HepG2 (cell line): ENCODE measurements around the gene PTPRF. TPM values are rescaled to one million over a fixed set of nuclear protein-coding genes. Genes with fewer than 3 reads are reported as not detected.

Experiments
- ESRRA ChIP-seq: sonication (generic); formaldehyde crosslinking; IDR thresholded peaks from 2 replicates; pipeline ENCODE4 v1.5.1; 2020; ENCODE audit warnings: mild to moderate bottlenecking, low read depth, missing genetic modification reagents
- GABPB1 ChIP-seq: IDR thresholded peaks from 2 replicates; pipeline ENCODE4 v1.6.1; 2016; ENCODE audit warnings: mild to moderate bottlenecking, missing genetic modification reagents, moderate library complexity, missing compliant biosample characterization
- PTBP1 ChIP-seq: fragments of 200-400 bp; formaldehyde crosslinking; IDR thresholded peaks from 2 replicates; pipeline ENCODE4 v1.6.1; 2018; ENCODE audit warnings: low read length, low read depth; ENCODE audit not compliant: poor library complexity, severe bottlenecking
- SIN3A ChIP-seq: IDR thresholded peaks from 2 replicates; pipeline ENCODE4 v1.6.1; 2011; ENCODE audit warnings: low read depth, mild to moderate bottlenecking, control low read depth, low read length, borderline replicate concordance
- TIGD3 ChIP-seq: sonication (generic); formaldehyde crosslinking; IDR thresholded peaks from 2 replicates; pipeline ENCODE4 v1.5.1; 2020; ENCODE audit warnings: mild to moderate bottlenecking, missing genetic modification reagents, borderline replicate concordance
- ZBTB20 ChIP-seq: sonication (generic); formaldehyde crosslinking; IDR thresholded peaks from 2 replicates; pipeline ENCODE4 v1.8.1; 2023; ENCODE audit warnings: missing genetic modification reagents, low read depth, mild to moderate bottlenecking, borderline replicate concordance
- ZNF281 ChIP-seq: sonication (generic); formaldehyde crosslinking; IDR thresholded peaks from 2 replicates; pipeline ENCODE4 v1.4.0; 2020; ENCODE audit warnings: missing genetic modification reagents, borderline replicate concordance
- ZNF446 ChIP-seq: sonication (generic); formaldehyde crosslinking; IDR thresholded peaks from 2 replicates; pipeline ENCODE4 v1.5.0; 2020; ENCODE audit warnings: mild to moderate bottlenecking, missing genetic modification reagents
- ZNF543 ChIP-seq: sonication (generic); formaldehyde crosslinking; IDR thresholded peaks from 2 replicates; pipeline ENCODE4 v1.4.0; 2020; ENCODE audit warnings: mild to moderate bottlenecking, missing genetic modification reagents
- ZSCAN20 ChIP-seq: sonication (generic); formaldehyde crosslinking; IDR thresholded peaks from 2 replicates; pipeline ENCODE4 v1.4.0; 2020; ENCODE audit warnings: missing genetic modification reagents, mild to moderate bottlenecking, borderline replicate concordance
- polyA plus RNA-seq, 8 experiments: library from polyadenylated mRNA; depleted of rRNA in 3 of 8; stranded (reverse) in 7 of 8; unstranded in 1 of 8; fragments of >200 nt; fragmentation: Illumina TruSeq in 4 of 8; extraction: Trizol in 4 of 8; gene quantifications; 2 replicates each; pipeline versions ENCODE4 v1.2.1 to v1.2.3, GENCODE V29; 2011 to 2016; ENCODE audit warnings: low read depth in 4 of 8, missing spikeins in 1 of 8, mixed read lengths in 1 of 8; ENCODE audit not compliant: insufficient read depth in 1 of 8
- total RNA-seq, 5 experiments: library from RNA; depleted of rRNA; stranded (reverse); fragments of >200 nt; fragmentation: Illumina TruSeq; extraction: Trizol; gene quantifications; 2 replicates each; pipeline ENCODE4 v1.2.3, GENCODE V29; 2016; ENCODE audit warnings: low read depth in 1 of 5

The PTPRF gene
- total and polyA plus RNA-seq, 2 of the 13 experiments (the other 11 are each of a cell fraction or from before 2014, with no cell fraction given), result 55.9 to 167 TPM

DNA sequence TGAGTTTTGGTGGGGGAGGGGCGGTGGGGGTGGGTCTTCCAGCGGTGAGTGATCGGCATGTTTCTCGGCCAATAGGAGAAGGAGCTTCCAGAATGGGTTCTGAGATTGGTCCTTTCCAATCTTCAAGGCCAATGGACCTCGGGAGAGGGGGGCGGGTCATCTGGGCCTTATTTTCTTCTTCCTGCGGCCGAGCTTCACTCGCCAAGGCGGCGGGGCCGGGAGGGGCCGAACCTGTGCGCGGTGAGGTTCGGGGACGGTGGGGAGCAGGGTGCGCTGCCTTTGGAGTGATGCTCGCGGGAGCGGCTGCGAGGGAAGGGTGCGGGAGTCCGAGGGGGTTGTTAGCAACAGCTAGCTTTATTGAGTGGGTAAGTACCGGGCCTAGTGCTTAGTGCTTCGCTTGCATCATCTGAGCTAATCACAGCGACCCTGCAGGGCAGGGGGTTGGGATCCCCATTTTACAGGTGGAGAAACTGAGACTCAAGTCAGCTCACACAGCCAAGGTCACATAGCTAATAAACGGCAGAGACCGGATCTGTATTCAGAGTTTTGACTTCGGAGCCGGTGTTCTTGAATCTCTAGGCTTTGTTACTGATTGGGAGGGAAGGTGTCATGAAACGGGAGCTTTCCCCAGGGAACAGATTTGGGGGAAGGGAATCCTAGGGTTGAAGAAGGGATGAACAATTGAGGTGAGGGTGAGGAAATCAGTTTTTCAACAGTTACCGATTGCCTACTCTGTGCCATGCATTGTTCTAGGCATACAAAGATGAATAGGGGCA is 119.8 kb downstream of the PTPRF start (continued):
- TF ChIP-seq ZNF281 (CRISPR knock-in tag) (peak; percentile 63), SIN3A (peak; percentile 87; the same call in 1 of the 2 replicates), GABPB1 (CRISPR knock-in tag) (peak; percentile 69), ZNF446 (CRISPR knock-in tag) (peak; percentile 72; the same call in 1 of the 2 replicates), ZBTB20 (CRISPR knock-in tag) (no peak), TIGD3 (CRISPR knock-in tag) (no peak), PTBP1 (no peak), ZNF543 (CRISPR knock-in tag) (peak; percentile 80), ZSCAN20 (CRISPR knock-in tag) (peak; percentile 74; the same call in 1 of the 2 replicates), ESRRA (CRISPR knock-in tag) (0 out of 2 replicates have a peak, but pooled peaks have one; percentile 49)
